ENCODE results near the gene ENOX1. TPM values are rescaled to one million over a fixed set of nuclear protein-coding genes. Genes with fewer than 3 reads are reported as not detected.

Gene ENOX1
- total and polyA plus RNA-seq, 9 of the 15 experiments (the other 6 are each of a cell fraction or from before 2014, with no cell fraction given) = not detected

DNA sequence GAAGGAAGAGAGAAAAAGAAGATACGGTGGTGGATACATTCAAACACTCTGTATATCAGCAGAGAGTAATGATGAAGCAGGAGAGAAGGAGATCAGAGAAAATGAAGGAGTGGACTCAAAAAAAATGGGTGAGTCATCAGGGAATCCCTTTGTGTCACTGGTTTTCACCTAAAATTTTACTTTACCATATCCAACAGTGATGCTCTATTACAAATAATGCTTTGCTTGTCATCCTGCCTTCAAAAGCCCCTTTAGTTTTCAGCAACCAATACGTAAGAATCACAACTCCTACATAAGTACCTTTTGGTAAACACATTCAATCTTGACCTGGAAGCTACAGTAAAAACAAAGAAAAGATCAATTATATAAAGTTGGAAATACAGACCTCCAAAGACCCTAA is 88.8 kb downstream of the ENOX1 start (continued):
- TF ChIP-seq, protein P1, sequence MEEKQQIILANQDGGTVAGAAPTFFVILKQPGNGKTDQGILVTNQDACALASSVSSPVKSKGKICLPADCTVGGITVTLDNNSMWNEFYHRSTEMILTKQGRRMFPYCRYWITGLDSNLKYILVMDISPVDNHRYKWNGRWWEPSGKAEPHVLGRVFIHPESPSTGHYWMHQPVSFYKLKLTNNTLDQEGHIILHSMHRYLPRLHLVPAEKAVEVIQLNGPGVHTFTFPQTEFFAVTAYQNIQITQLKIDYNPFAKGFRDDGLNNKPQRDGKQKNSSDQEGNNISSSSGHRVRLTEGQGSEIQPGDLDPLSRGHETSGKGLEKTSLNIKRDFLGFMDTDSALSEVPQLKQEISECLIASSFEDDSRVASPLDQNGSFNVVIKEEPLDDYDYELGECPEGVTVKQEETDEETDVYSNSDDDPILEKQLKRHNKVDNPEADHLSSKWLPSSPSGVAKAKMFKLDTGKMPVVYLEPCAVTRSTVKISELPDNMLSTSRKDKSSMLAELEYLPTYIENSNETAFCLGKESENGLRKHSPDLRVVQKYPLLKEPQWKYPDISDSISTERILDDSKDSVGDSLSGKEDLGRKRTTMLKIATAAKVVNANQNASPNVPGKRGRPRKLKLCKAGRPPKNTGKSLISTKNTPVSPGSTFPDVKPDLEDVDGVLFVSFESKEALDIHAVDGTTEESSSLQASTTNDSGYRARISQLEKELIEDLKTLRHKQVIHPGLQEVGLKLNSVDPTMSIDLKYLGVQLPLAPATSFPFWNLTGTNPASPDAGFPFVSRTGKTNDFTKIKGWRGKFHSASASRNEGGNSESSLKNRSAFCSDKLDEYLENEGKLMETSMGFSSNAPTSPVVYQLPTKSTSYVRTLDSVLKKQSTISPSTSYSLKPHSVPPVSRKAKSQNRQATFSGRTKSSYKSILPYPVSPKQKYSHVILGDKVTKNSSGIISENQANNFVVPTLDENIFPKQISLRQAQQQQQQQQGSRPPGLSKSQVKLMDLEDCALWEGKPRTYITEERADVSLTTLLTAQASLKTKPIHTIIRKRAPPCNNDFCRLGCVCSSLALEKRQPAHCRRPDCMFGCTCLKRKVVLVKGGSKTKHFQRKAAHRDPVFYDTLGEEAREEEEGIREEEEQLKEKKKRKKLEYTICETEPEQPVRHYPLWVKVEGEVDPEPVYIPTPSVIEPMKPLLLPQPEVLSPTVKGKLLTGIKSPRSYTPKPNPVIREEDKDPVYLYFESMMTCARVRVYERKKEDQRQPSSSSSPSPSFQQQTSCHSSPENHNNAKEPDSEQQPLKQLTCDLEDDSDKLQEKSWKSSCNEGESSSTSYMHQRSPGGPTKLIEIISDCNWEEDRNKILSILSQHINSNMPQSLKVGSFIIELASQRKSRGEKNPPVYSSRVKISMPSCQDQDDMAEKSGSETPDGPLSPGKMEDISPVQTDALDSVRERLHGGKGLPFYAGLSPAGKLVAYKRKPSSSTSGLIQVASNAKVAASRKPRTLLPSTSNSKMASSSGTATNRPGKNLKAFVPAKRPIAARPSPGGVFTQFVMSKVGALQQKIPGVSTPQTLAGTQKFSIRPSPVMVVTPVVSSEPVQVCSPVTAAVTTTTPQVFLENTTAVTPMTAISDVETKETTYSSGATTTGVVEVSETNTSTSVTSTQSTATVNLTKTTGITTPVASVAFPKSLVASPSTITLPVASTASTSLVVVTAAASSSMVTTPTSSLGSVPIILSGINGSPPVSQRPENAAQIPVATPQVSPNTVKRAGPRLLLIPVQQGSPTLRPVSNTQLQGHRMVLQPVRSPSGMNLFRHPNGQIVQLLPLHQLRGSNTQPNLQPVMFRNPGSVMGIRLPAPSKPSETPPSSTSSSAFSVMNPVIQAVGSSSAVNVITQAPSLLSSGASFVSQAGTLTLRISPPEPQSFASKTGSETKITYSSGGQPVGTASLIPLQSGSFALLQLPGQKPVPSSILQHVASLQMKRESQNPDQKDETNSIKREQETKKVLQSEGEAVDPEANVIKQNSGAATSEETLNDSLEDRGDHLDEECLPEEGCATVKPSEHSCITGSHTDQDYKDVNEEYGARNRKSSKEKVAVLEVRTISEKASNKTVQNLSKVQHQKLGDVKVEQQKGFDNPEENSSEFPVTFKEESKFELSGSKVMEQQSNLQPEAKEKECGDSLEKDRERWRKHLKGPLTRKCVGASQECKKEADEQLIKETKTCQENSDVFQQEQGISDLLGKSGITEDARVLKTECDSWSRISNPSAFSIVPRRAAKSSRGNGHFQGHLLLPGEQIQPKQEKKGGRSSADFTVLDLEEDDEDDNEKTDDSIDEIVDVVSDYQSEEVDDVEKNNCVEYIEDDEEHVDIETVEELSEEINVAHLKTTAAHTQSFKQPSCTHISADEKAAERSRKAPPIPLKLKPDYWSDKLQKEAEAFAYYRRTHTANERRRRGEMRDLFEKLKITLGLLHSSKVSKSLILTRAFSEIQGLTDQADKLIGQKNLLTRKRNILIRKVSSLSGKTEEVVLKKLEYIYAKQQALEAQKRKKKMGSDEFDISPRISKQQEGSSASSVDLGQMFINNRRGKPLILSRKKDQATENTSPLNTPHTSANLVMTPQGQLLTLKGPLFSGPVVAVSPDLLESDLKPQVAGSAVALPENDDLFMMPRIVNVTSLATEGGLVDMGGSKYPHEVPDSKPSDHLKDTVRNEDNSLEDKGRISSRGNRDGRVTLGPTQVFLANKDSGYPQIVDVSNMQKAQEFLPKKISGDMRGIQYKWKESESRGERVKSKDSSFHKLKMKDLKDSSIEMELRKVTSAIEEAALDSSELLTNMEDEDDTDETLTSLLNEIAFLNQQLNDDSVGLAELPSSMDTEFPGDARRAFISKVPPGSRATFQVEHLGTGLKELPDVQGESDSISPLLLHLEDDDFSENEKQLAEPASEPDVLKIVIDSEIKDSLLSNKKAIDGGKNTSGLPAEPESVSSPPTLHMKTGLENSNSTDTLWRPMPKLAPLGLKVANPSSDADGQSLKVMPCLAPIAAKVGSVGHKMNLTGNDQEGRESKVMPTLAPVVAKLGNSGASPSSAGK (IDR thresholded peaks at IDR 0.05) = no peak
- TF ChIP-seq, protein P2, sequence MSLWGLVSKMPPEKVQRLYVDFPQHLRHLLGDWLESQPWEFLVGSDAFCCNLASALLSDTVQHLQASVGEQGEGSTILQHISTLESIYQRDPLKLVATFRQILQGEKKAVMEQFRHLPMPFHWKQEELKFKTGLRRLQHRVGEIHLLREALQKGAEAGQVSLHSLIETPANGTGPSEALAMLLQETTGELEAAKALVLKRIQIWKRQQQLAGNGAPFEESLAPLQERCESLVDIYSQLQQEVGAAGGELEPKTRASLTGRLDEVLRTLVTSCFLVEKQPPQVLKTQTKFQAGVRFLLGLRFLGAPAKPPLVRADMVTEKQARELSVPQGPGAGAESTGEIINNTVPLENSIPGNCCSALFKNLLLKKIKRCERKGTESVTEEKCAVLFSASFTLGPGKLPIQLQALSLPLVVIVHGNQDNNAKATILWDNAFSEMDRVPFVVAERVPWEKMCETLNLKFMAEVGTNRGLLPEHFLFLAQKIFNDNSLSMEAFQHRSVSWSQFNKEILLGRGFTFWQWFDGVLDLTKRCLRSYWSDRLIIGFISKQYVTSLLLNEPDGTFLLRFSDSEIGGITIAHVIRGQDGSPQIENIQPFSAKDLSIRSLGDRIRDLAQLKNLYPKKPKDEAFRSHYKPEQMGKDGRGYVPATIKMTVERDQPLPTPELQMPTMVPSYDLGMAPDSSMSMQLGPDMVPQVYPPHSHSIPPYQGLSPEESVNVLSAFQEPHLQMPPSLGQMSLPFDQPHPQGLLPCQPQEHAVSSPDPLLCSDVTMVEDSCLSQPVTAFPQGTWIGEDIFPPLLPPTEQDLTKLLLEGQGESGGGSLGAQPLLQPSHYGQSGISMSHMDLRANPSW (CRISPR knock-in tag; IDR thresholded peaks at IDR 0.05) = no peak
- TF ChIP-seq EP400 (IDR thresholded peaks at IDR 0.05) = no peak
